WTC11 (cell line): ENCODE measurements around the gene CLEC16A. TPM values are rescaled to one million over a fixed set of nuclear protein-coding genes. Genes with fewer than 3 reads are reported as not detected.

ENCODE experiments used
- ATAC-seq: fragments of 200-7000 bp; cut with Tn5 transposase; 2 replicates; pipeline ENCODE4 v1.10.0; 2021; ENCODE audit warnings: mild to moderate bottlenecking, moderate library complexity
- CTCF ChIA-PET: fragments of 300-600 bp; sonication (Branson Sonifier 250); formaldehyde crosslinking; loops from one replicate; lab custom pipeline; 2021; ENCODE audit warnings: antibody characterized with exemption; lab: Charles Lee
- POLR2A ChIA-PET: fragments of 350-600 bp; sonication (Branson Sonifier 250); formaldehyde crosslinking; loops from one replicate; lab custom pipeline; 2021; ENCODE audit warnings: antibody characterized with exemption; lab: Charles Lee
- DNase-seq: peaks from one replicate; pipeline ENCODE4 v3.0.0; 2021; ENCODE audit warnings: low spot score
- H3K27ac Mint-ChIP-seq: 2 replicates; pipeline ENCODE4 v1.8.0; 2021; ENCODE audit warnings: mixed read lengths
- H3K27me3 Mint-ChIP-seq: 2 replicates; pipeline ENCODE4 v1.8.0; 2021; ENCODE audit warnings: low read depth, mild to moderate bottlenecking, moderate library complexity, mixed read lengths
- H3K36me3 Mint-ChIP-seq: 2 replicates; pipeline ENCODE4 v1.8.0; 2021; ENCODE audit warnings: mixed read lengths
- H3K4me1 Mint-ChIP-seq: 2 replicates; pipeline ENCODE4 v1.8.0; 2022; ENCODE audit warnings: mixed read lengths
- H3K4me3 Mint-ChIP-seq: 2 replicates; pipeline ENCODE4 v1.8.0; 2021; ENCODE audit warnings: mild to moderate bottlenecking, moderate library complexity, mixed read lengths
- H3K9me3 Mint-ChIP-seq: 2 replicates; pipeline ENCODE4 v1.8.0; 2021; ENCODE audit warnings: mixed read lengths
- ATF3 ChIP-seq: sonication (generic); formaldehyde crosslinking; conservative IDR thresholded peaks from 2 replicates; pipeline ENCODE4 v1.8.1; 2022; ENCODE audit warnings: mild to moderate bottlenecking, missing genetic modification reagents
- CBFB ChIP-seq: sonication (generic); formaldehyde crosslinking; IDR thresholded peaks from 2 replicates; pipeline ENCODE4 v1.8.1; 2022; ENCODE audit warnings: mild to moderate bottlenecking, low read depth, missing genetic modification reagents
- E2F1 ChIP-seq: sonication (generic); formaldehyde crosslinking; IDR thresholded peaks from 2 replicates; pipeline ENCODE4 v1.8.0; 2022; ENCODE audit warnings: mild to moderate bottlenecking, missing genetic modification reagents
- ELF4 ChIP-seq: sonication (generic); formaldehyde crosslinking; IDR thresholded peaks from 2 replicates; pipeline ENCODE4 v1.8.1; 2022; ENCODE audit warnings: low read depth, mild to moderate bottlenecking, moderate library complexity, missing genetic modification reagents
- FOXK1 ChIP-seq: sonication (generic); formaldehyde crosslinking; IDR thresholded peaks from 2 replicates; pipeline ENCODE4 v1.8.0; 2022; ENCODE audit warnings: mild to moderate bottlenecking, moderate library complexity, missing genetic modification reagents
- FOXP1 ChIP-seq: sonication (generic); formaldehyde crosslinking; IDR thresholded peaks from 2 replicates; pipeline ENCODE4 v1.8.0; 2022; ENCODE audit warnings: missing genetic modification reagents, mild to moderate bottlenecking, moderate library complexity, borderline replicate concordance
- IRF1 ChIP-seq: sonication (generic); formaldehyde crosslinking; IDR thresholded peaks from 2 replicates; pipeline ENCODE4 v1.8.0; 2023; ENCODE audit warnings: missing genetic modification reagents
- MAX ChIP-seq: sonication (generic); formaldehyde crosslinking; IDR thresholded peaks from 2 replicates; pipeline ENCODE4 v1.8.0; 2022; ENCODE audit warnings: mild to moderate bottlenecking, missing genetic modification reagents
- NFE2L1 ChIP-seq: sonication (generic); formaldehyde crosslinking; IDR thresholded peaks from 2 replicates; pipeline ENCODE4 v1.8.1; 2023; ENCODE audit warnings: missing genetic modification reagents
- NR1H2 ChIP-seq: sonication (generic); formaldehyde crosslinking; IDR thresholded peaks from 2 replicates; pipeline ENCODE4 v1.9.0; 2021; ENCODE audit warnings: mild to moderate bottlenecking, moderate library complexity, missing genetic modification reagents
- OVOL2 ChIP-seq: fragments of 250-450 bp; sonication (Bioruptor Pico); IDR thresholded peaks from 2 replicates; pipeline ENCODE4 v1.9.0; 2021; ENCODE audit warnings: mild to moderate bottlenecking, borderline replicate concordance
- RELA ChIP-seq: sonication (generic); formaldehyde crosslinking; IDR thresholded peaks from 2 replicates; pipeline ENCODE4 v1.8.1; 2022; ENCODE audit warnings: missing genetic modification reagents, mild to moderate bottlenecking, borderline replicate concordance
- SMAD3 ChIP-seq: sonication (generic); formaldehyde crosslinking; IDR thresholded peaks from 2 replicates; pipeline ENCODE4 v1.8.0; 2022; ENCODE audit warnings: missing genetic modification reagents, mild to moderate bottlenecking, borderline replicate concordance
- TCF7 ChIP-seq: sonication (generic); formaldehyde crosslinking; IDR thresholded peaks from 2 replicates; pipeline ENCODE4 v1.8.0; 2022; ENCODE audit warnings: mild to moderate bottlenecking, low read depth, missing genetic modification reagents, moderate library complexity
- USF1 ChIP-seq: sonication (generic); formaldehyde crosslinking; IDR thresholded peaks from 2 replicates; pipeline ENCODE4 v1.8.0; 2022; ENCODE audit warnings: mild to moderate bottlenecking, missing genetic modification reagents
- ZMAT4 ChIP-seq: fragments of 250-450 bp; sonication (Bioruptor Pico); IDR thresholded peaks from 2 replicates; pipeline ENCODE4 v1.9.0; 2021; ENCODE audit warnings: mild to moderate bottlenecking
- ZNF121 ChIP-seq: sonication (generic); formaldehyde crosslinking; IDR thresholded peaks from 2 replicates; pipeline ENCODE4 v1.8.0; 2023; ENCODE audit warnings: missing genetic modification reagents
- ZNF416 ChIP-seq: fragments of 250-450 bp; sonication (Bioruptor Pico); IDR thresholded peaks from 2 replicates; pipeline ENCODE4 v1.9.0; 2021; ENCODE audit warnings: mild to moderate bottlenecking, inconsistent platforms
- ZNF512 ChIP-seq: sonication (generic); formaldehyde crosslinking; IDR thresholded peaks from 2 replicates; pipeline ENCODE4 v1.8.1; 2022; ENCODE audit warnings: missing genetic modification reagents, borderline replicate concordance
- total RNA-seq: library from RNA; stranded (reverse); gene quantifications from 3 replicates; pipeline ENCODE4 v1.2.3, GENCODE V29; 2021
- TF ChIP-seq, protein P1 (sequence below): sonication (generic); formaldehyde crosslinking; IDR thresholded peaks from 2 replicates; pipeline ENCODE4 v1.8.1; 2023; ENCODE audit warnings: mild to moderate bottlenecking, missing genetic modification reagents
- TF ChIP-seq, protein P2 (sequence below): fragments of 250-450 bp; sonication (Bioruptor Pico); IDR thresholded peaks from 2 replicates; pipeline ENCODE4 v1.9.0; 2021; ENCODE audit warnings: moderate library complexity, mild to moderate bottlenecking, inconsistent platforms, borderline replicate concordance

CLEC16A gene
- total RNA-seq, 1 experiment from 2014 or later: 14.4 TPM

GRCh38 chr16:11211061-11211976 is 267.0 kb downstream of the CLEC16A start:
- ChIA-PET POLR2A (no interaction called here), CTCF (interaction anchor here (1.3 to 1.7 kb wide), 2 partner anchors 44 to 161 kb away, joined by 3 to 6 read pairs; no protein-coding TSS in a partner anchor)
- peaks cover 9% of the 10 kb centered on the region for H3K36me3 Mint-ChIP-seq
- ATAC-seq (no peak), DNase-seq (no peak)
- no peaks in the 10 kb centered on the region for H3K27me3 Mint-ChIP-seq
- H3K9me3 Mint-ChIP-seq: peaks cover 20% of the 10 kb centered on the region
- H3K27ac Mint-ChIP-seq: no peak overlapping the region
- TF ChIP-seq USF1 (CRISPR knock-in tag) (no peak), E2F1 (no peak), ZNF121 (CRISPR knock-in tag) (no peak), CBFB (CRISPR knock-in tag) (no peak), ZNF512 (CRISPR knock-in tag) (no peak), IRF1 (CRISPR knock-in tag) (no peak), OVOL2 (CRISPR knock-in tag) (no peak)
- TF ChIP-seq, protein P1, sequence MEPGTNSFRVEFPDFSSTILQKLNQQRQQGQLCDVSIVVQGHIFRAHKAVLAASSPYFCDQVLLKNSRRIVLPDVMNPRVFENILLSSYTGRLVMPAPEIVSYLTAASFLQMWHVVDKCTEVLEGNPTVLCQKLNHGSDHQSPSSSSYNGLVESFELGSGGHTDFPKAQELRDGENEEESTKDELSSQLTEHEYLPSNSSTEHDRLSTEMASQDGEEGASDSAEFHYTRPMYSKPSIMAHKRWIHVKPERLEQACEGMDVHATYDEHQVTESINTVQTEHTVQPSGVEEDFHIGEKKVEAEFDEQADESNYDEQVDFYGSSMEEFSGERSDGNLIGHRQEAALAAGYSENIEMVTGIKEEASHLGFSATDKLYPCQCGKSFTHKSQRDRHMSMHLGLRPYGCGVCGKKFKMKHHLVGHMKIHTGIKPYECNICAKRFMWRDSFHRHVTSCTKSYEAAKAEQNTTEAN (CRISPR knock-in tag): no peak
- H3K4me1 Mint-ChIP-seq: peaks cover 5% of the 10 kb centered on the region
- H3K4me3 Mint-ChIP-seq: no peak overlapping the region

DNA sequence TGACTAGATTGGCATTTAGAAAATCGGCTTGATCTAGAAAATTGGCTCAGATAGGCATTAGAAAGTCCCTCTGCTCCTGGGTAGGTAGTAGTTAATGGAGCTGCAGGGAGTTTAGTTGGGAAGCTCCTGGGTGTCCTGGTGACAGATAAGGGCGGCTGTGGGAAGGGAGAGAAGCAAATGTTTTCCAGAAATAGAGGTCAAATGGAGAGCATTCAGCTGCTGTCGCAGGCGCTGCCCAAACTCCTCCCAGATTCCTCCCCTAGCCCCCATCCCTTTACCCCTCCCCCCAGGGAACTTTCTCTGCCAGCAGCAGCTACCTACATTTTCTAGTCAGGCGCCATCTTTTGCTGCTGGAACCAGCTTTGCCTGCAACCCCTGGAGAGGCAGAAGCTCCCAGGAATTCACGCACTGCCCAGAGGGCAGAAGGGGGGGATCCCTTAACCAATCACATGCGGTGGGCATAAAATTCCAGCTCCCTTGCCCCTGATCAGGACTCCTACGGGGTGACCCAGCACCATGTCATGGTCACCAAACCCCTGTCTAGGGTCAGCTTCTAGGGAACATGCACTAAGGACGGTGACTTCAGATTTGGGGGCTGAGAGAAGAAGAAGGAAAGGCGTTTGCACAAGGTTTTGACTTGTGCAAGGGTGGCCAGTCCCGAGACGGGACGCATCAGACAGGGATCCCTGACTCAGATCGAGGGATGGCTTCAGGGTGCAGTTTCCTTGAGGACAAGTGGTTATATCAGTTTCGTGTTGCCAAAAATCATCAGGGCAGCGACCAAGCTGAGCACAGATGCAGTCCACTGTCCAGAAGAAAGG is 267.8 kb downstream of the CLEC16A start:
- Mint-ChIP-seq H3K4me1 (no peaks in the 10 kb centered on the region), H3K27ac (no peak overlapping the region), H3K27me3 (no peaks in the 10 kb centered on the region), H3K4me3 (no peak overlapping the region), H3K36me3 (peaks cover 9% of the 10 kb centered on the region), H3K9me3 (peaks cover 24% of the 10 kb centered on the region)
- DNase-seq: no peak
- ATAC-seq: no peak
- ChIA-PET CTCF (interaction anchor here (0.7 to 1.7 kb wide), 3 partner anchors 43 to 160 kb away, joined by 3 to 6 read pairs (median 4); no protein-coding TSS in a partner anchor), POLR2A (interaction anchor here (0.7 kb wide), 1 partner anchor 44 kb away, joined by 3 read pairs; the partner anchor contains the start of gene SOCS1)
- no peak for TF ChIP-seq FOXK1 (CRISPR knock-in tag)
- TF ChIP-seq NR1H2 (CRISPR knock-in tag): no peak
- TF ChIP-seq USF1 (CRISPR knock-in tag): no peak
- TF ChIP-seq, protein P1 (CRISPR knock-in tag): no peak
- TF ChIP-seq ELF4 (CRISPR knock-in tag): no peak
- no peak for TF ChIP-seq ZMAT4 (CRISPR knock-in tag)
- no peak for TF ChIP-seq ZNF121 (CRISPR knock-in tag)
- TF ChIP-seq, protein P2, sequence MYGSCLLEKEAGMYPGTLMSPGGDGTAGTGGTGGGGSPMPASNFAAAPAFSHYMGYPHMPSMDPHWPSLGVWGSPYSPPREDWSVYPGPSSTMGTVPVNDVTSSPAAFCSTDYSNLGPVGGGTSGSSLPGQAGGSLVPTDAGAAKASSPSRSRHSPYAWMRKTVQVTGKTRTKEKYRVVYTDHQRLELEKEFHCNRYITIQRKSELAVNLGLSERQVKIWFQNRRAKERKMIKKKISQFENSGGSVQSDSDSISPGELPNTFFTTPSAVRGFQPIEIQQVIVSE (CRISPR knock-in tag): no peak
- no peak for TF ChIP-seq SMAD3 (CRISPR knock-in tag)
- TF ChIP-seq ZNF416 (CRISPR knock-in tag): no peak
- TF ChIP-seq ATF3 (CRISPR knock-in tag): no peak
- no peak for TF ChIP-seq NFE2L1
- TF ChIP-seq FOXP1: no peak
- TF ChIP-seq RELA (CRISPR knock-in tag): no peak
- no peak for TF ChIP-seq TCF7 (CRISPR knock-in tag)
- TF ChIP-seq MAX: no peak
